Neural cell (in vitro differentiated cells): ENCODE results near the gene ASMTL.

ENCODE experiments used
- EP300 ChIP-seq: fragments of 450-650 bp; conservative IDR thresholded peaks from 2 replicates; pipeline ENCODE4 v1.6.1; 2014; ENCODE audit warnings: antibody characterized with exemption, mild to moderate bottlenecking, moderate library complexity; ENCODE audit not compliant: poor library complexity, severe bottlenecking
- EZH2 ChIP-seq: fragments of 200-600, 300-800 bp; shearing (Covaris generic), sonication (generic); IDR thresholded peaks from 2 replicates; pipeline ENCODE4 v1.6.1; 2014; ENCODE audit warnings: antibody characterized with exemption, low read length, borderline replicate concordance, mild to moderate bottlenecking; ENCODE audit not compliant: insufficient read depth, poor library complexity, severe bottlenecking
- POLR2AphosphoS5 ChIP-seq: IDR thresholded peaks from 2 replicates; pipeline ENCODE4 v1.6.1; 2012
- REST ChIP-seq: IDR thresholded peaks from 2 replicates; pipeline ENCODE4 v1.6.1; 2012; ENCODE audit warnings: borderline replicate concordance
- SMC3 ChIP-seq: fragments of 450-650 bp; conservative IDR thresholded peaks from 2 replicates; pipeline ENCODE4 v1.6.1; 2014; ENCODE audit warnings: antibody characterized with exemption, mild to moderate bottlenecking, moderate library complexity; ENCODE audit not compliant: poor library complexity
- TAF1 ChIP-seq: IDR thresholded peaks from 2 replicates; pipeline ENCODE4 v1.6.1; 2012; ENCODE audit warnings: low read depth
- TF ChIP-seq, protein P1 (sequence below): fragments of 450-650 bp; IDR thresholded peaks from 2 replicates; pipeline ENCODE4 v1.5.1; 2014; ENCODE audit warnings: antibody characterized with exemption, mild to moderate bottlenecking, moderate library complexity; ENCODE audit not compliant: poor library complexity, severe bottlenecking

DNA sequence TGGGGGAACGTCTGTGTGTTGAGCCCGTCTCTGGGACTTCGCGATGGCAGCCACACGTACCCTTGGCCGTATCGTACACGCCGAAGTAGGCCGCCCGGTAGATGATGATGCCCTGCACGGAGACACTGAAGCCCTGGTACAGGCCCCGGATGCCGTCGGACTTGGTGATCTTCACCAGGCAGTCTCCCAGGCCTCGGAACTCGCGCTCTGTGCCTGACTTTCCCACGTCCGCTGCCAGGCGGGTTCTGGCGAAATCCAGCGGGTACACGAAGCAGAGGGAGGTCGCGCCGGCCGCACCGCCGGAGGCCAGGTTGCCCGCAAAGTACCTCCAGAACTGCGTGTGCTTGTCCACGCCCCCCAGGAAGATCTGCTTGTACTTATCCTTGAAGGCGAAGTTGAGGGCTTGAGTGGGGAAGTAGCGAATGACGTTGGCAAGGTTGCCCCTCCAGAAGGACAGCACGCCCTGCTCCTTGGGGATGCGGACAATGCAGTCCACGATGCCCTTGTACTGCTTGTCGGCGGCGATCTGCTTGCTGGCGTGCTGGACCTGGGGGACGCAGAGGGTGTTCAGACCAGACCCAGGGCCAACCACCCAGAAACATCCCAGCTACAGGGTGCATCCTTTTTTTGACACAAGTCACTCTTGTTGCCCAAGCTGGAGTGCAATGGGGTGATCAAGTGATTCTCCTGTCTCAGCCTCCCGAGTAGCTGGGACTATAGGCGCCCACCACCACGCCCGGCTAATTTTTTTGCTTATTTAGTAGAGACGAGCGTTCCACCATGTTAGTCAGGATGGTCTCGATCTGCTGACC is 63.3 kb downstream of the ASMTL start:
- TF ChIP-seq EZH2 (no peak), POLR2AphosphoS5 (no peak), EP300 (no peak), SMC3 (no peak), TAF1 (no peak), REST (no peak)
- TF ChIP-seq, protein P1, sequence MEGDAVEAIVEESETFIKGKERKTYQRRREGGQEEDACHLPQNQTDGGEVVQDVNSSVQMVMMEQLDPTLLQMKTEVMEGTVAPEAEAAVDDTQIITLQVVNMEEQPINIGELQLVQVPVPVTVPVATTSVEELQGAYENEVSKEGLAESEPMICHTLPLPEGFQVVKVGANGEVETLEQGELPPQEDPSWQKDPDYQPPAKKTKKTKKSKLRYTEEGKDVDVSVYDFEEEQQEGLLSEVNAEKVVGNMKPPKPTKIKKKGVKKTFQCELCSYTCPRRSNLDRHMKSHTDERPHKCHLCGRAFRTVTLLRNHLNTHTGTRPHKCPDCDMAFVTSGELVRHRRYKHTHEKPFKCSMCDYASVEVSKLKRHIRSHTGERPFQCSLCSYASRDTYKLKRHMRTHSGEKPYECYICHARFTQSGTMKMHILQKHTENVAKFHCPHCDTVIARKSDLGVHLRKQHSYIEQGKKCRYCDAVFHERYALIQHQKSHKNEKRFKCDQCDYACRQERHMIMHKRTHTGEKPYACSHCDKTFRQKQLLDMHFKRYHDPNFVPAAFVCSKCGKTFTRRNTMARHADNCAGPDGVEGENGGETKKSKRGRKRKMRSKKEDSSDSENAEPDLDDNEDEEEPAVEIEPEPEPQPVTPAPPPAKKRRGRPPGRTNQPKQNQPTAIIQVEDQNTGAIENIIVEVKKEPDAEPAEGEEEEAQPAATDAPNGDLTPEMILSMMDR: no peak
